A673 (cell line): ENCODE results near the gene CNIH3. TPM values are rescaled to one million over a fixed set of nuclear protein-coding genes. Genes with fewer than 3 reads are reported as not detected.

Experiments used
- BruUV-seq: library from RNA; stranded (reverse); fragments of 400-500 nt; replicated peaks from 2 replicates; lab custom pipeline; 2021; lab: Mats Ljungman, UMichigan
- CTCF ChIA-PET: fragments of 300-600 bp; sonication (Branson Sonifier 250); formaldehyde crosslinking; loops from one replicate; lab custom pipeline; 2022; ENCODE audit warnings: antibody characterized with exemption; lab: Charles Lee
- POLR2A ChIA-PET: fragments of 300-600 bp; sonication (Branson Sonifier 250); formaldehyde crosslinking; loops from one replicate; lab custom pipeline; 2022; ENCODE audit warnings: antibody characterized with exemption; ENCODE audit not compliant: low non-redundant PET; lab: Charles Lee
- DNase-seq: peaks from one replicate; pipeline ENCODE4 v3.0.0-alpha.2; 2015; ENCODE audit warnings: low spot score
- H3K27ac ChIP-seq: fragments of 200-600 bp; sonication (generic); 2 replicates; pipeline ENCODE4 v1.5.1; 2016; ENCODE audit warnings: mixed run types, low read depth, mild to moderate bottlenecking, mixed read lengths, antibody characterized with exemption, low read length; ENCODE audit not compliant: poor library complexity, severe bottlenecking
- H3K27me3 ChIP-seq: fragments of 200-600 bp; sonication (generic); replicated peaks from 2 replicates; pipeline ENCODE4 v1.6.1; 2017; ENCODE audit warnings: mixed run types, low read depth, mild to moderate bottlenecking, mixed read lengths, antibody characterized with exemption, low read length; ENCODE audit not compliant: insufficient read depth, poor library complexity
- H3K36me3 ChIP-seq: fragments of 200-600 bp; sonication (generic); 2 replicates; pipeline ENCODE4 v1.6.1; 2016; ENCODE audit warnings: mixed run types, mild to moderate bottlenecking, mixed read lengths, antibody characterized with exemption, low read length; ENCODE audit not compliant: insufficient read depth, poor library complexity, severe bottlenecking
- H3K4me1 ChIP-seq: fragments of 200-600 bp; sonication (generic); 2 replicates; pipeline ENCODE4 v1.6.1; 2017; ENCODE audit warnings: mixed run types, mild to moderate bottlenecking, mixed read lengths, antibody characterized with exemption, low read length; ENCODE audit not compliant: insufficient read depth, poor library complexity, severe bottlenecking
- H3K4me3 ChIP-seq: fragments of 200-600 bp; sonication (generic); 2 replicates; pipeline ENCODE4 v1.5.1; 2016; ENCODE audit warnings: low read depth, mixed run types, mild to moderate bottlenecking, mixed read lengths, low read length; ENCODE audit not compliant: poor library complexity, severe bottlenecking
- H3K9me3 ChIP-seq: fragments of 200-600 bp; sonication (generic); 2 replicates; pipeline ENCODE4 v1.6.1; 2016; ENCODE audit warnings: mixed run types, low read depth, mild to moderate bottlenecking, mixed read lengths, antibody characterized with exemption, low read length; ENCODE audit not compliant: poor library complexity, severe bottlenecking
- EZH2 ChIP-seq: fragments of 200-600 bp; sonication (generic); IDR thresholded peaks from 2 replicates; pipeline ENCODE4 v1.6.1; 2017; ENCODE audit warnings: borderline replicate concordance, low read depth, mild to moderate bottlenecking, mixed read lengths, antibody characterized with exemption, low read length; ENCODE audit not compliant: poor library complexity, severe bottlenecking
- intact Hi-C: fragments of 100-400 bp; cut with micrococcal nuclease; formaldehyde crosslinking; loops from one replicate; pipeline ENCODE4 v1.10.0; 2022; ENCODE audit not compliant: unreplicated experiment
- total RNA-seq: library from RNA; stranded (reverse); gene quantifications from 2 replicates; pipeline ENCODE4 v1.2.3, GENCODE V29; 2021
- TF ChIP-seq, protein P1 (sequence below): fragments of 300-800, 200-600 bp; sonication (generic); conservative IDR thresholded peaks from 2 replicates; pipeline ENCODE4 v1.5.1; 2017; ENCODE audit warnings: low read depth, mild to moderate bottlenecking, antibody characterized with exemption, low read length, moderate library complexity, mixed read lengths

The CNIH3 gene
- total RNA-seq, 1 experiment from 2014 or later: 3.8 TPM

DNA sequence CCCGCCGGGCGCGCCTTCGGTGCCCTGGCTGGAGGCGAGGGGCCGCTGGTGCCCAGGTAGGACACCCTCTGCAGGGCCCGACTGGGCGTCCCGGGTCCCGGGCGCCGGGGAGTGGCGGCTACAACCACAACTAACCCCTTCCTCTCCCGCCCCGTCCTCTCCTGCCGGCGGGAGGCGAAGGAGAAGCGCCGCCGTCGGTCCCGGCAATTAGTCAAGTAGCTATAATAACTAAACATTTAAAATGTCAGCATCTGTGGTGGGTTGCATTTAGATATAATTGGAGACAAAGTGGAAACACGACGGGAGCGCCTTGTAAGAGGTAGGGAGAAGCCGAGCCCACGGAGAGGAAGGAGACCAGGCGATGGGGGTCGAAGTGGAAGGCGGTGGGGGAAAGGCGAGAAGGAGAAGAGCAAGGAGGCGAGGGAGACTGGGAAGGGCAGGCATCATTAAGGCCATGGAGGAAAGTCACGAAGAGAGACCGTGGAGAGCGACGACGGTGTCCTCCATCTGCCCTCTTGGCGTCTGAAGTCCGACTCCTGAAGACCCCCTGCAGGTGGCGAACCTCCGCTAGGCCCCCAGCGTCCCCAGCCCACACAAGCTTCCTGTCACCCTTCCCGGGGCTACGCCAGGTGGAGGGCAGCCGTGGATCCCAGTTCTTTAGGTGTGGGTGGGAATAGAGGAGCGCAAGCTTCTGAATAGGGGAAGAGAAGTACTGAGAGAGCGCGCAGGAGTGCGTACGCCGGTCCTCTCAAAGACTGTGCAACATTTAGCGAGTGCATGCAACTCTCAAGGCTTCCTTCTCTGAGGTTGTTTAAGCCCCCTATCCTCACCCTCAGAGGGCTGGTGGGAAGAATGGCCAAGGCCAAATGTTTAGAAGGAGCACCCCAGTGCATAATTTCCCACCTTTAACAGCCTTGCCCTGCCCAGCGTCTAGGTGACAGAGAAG, 1.6 kb downstream of the CNIH3 start:
- Histone ChIP-seq H3K27me3 (peaks cover 66% of the 10 kb centered on the region), H3K27ac (no peak overlapping the region), H3K9me3 (no peaks in the 10 kb centered on the region), H3K4me3 (no peak overlapping the region), H3K36me3 (no peaks in the 10 kb centered on the region), H3K4me1 (peaks cover 6% of the 10 kb centered on the region)
- ChIA-PET POLR2A (no interaction called here), CTCF (no interaction called here)
- DNase-seq: no peak
- intact Hi-C loops: loop anchor here (5.0 kb wide), 1 partner anchor 100 kb away; no protein-coding TSS in a partner anchor
- BruUV-seq: no TSS peak
- TF ChIP-seq EZH2: peak; percentile 94
- TF ChIP-seq, protein P1, sequence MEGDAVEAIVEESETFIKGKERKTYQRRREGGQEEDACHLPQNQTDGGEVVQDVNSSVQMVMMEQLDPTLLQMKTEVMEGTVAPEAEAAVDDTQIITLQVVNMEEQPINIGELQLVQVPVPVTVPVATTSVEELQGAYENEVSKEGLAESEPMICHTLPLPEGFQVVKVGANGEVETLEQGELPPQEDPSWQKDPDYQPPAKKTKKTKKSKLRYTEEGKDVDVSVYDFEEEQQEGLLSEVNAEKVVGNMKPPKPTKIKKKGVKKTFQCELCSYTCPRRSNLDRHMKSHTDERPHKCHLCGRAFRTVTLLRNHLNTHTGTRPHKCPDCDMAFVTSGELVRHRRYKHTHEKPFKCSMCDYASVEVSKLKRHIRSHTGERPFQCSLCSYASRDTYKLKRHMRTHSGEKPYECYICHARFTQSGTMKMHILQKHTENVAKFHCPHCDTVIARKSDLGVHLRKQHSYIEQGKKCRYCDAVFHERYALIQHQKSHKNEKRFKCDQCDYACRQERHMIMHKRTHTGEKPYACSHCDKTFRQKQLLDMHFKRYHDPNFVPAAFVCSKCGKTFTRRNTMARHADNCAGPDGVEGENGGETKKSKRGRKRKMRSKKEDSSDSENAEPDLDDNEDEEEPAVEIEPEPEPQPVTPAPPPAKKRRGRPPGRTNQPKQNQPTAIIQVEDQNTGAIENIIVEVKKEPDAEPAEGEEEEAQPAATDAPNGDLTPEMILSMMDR: no peak

DNA sequence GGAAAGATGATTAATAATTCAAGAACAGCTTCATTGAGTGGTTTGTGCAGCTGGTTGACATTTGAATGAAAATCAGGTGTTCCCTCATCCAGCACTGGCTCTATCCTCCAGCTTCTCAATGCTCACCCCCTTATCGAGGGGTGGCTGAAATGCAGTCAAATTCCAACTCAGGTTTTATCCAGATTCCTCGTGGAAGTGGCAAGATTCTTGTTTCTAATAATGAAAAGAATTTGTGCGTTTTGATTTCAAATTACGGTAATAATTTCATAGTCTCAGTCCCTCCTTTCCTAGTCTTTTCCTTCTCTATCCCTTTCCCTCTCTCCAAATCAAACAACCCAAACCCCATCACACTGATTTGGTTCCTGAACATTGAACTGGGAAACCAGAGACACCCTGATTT, 3.1 kb downstream of the CNIH3 start:
- no peak for TF ChIP-seq EZH2
- TF ChIP-seq, protein P1: no peak
- ChIA-PET CTCF (no interaction called here), POLR2A (no interaction called here)
- Histone ChIP-seq H3K4me1 (peaks cover 6% of the 10 kb centered on the region), H3K27me3 (peaks cover 66% of the 10 kb centered on the region), H3K27ac (no peak overlapping the region), H3K9me3 (no peaks in the 10 kb centered on the region), H3K36me3 (no peaks in the 10 kb centered on the region), H3K4me3 (no peak overlapping the region)
- intact Hi-C loops: loop anchor here (5.0 kb wide), 1 partner anchor 102 kb away; no protein-coding TSS in a partner anchor
- DNase-seq: no peak
- BruUV-seq: no TSS peak

DNA sequence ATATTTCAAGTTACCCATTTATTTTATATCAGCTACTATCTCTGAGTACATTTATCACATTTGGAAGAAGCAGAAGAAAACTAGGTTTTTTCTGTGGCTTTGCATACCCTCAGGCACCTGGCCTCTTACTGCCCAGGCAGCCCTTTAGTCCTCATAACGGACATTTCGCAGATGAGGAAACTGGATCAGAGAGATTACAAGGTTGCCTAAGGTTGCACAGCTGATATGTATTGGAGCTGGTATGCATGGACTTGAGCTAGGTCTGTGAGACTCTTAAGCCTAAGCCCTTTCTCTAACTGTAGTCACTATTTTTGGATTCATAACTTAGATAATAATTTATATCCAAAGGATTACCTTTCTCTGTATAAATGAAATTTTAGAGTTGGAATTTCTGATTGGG, 4.0 kb downstream of the CNIH3 start:
- ChIA-PET CTCF (no interaction called here), POLR2A (no interaction called here)
- Histone ChIP-seq H3K36me3 (no peaks in the 10 kb centered on the region), H3K27ac (no peak overlapping the region), H3K4me3 (no peak overlapping the region), H3K4me1 (peaks cover 6% of the 10 kb centered on the region), H3K9me3 (no peaks in the 10 kb centered on the region), H3K27me3 (peaks cover 63% of the 10 kb centered on the region)
- no peak for DNase-seq
- BruUV-seq: no TSS peak
- no peak for TF ChIP-seq EZH2
- intact Hi-C loops: no loop called here
